HepG2 (cell line): ENCODE data around the gene LAMTOR2. TPM values are rescaled to one million over a fixed set of nuclear protein-coding genes. Genes with fewer than 3 reads are reported as not detected.

ENCODE experiments used
- ARNT2 ChIP-seq: sonication (generic); formaldehyde crosslinking; IDR thresholded peaks from 2 replicates; pipeline ENCODE4 v1.8.0; 2022; ENCODE audit warnings: mild to moderate bottlenecking, low read depth, missing genetic modification reagents, moderate library complexity
- ELF3 ChIP-seq: IDR thresholded peaks from 2 replicates; pipeline ENCODE4 v1.6.1; 2016; ENCODE audit warnings: missing genetic modification reagents, missing compliant biosample characterization
- ELF4 ChIP-seq: sonication (generic); formaldehyde crosslinking; IDR thresholded peaks from 2 replicates; pipeline ENCODE4 v1.5.0; 2020; ENCODE audit warnings: missing genetic modification reagents, mild to moderate bottlenecking, moderate library complexity, borderline replicate concordance
- GABPB1 ChIP-seq: IDR thresholded peaks from 2 replicates; pipeline ENCODE4 v1.6.1; 2016; ENCODE audit warnings: mild to moderate bottlenecking, missing genetic modification reagents, moderate library complexity, missing compliant biosample characterization
- MLLT10 ChIP-seq: sonication (generic); formaldehyde crosslinking; IDR thresholded peaks from 2 replicates; pipeline ENCODE4 v1.4.0; 2020; ENCODE audit warnings: missing genetic modification reagents
- POLR2A ChIP-seq, 2 experiments: IDR thresholded peaks; 2 replicates each; pipeline ENCODE4 v1.6.1; 2011; ENCODE audit warnings: low read depth in 2 of 2, low read length in 2 of 2, mild to moderate bottlenecking in 1 of 2, moderate library complexity in 1 of 2; ENCODE audit not compliant: insufficient read depth in 1 of 2
- SNAPC4 ChIP-seq: sonication (generic); formaldehyde crosslinking; IDR thresholded peaks from 2 replicates; pipeline ENCODE4 v1.4.0; 2020; ENCODE audit warnings: mild to moderate bottlenecking, missing genetic modification reagents
- SNRNP70 ChIP-seq: fragments of 200-400 bp; formaldehyde crosslinking; IDR thresholded peaks from 2 replicates; pipeline ENCODE4 v1.6.1; 2017; ENCODE audit warnings: mild to moderate bottlenecking, low read depth, low read length, moderate library complexity
- ZBTB4 ChIP-seq: sonication (generic); formaldehyde crosslinking; IDR thresholded peaks from 2 replicates; pipeline ENCODE4 v1.4.0; 2020; ENCODE audit warnings: missing genetic modification reagents, mild to moderate bottlenecking, borderline replicate concordance
- ZMAT5 ChIP-seq: sonication (generic); formaldehyde crosslinking; IDR thresholded peaks from 2 replicates; pipeline ENCODE4 v1.5.0; 2020; ENCODE audit warnings: mild to moderate bottlenecking, low read depth, missing genetic modification reagents, borderline replicate concordance
- ZNF138 ChIP-seq: sonication (generic); formaldehyde crosslinking; IDR thresholded peaks from 2 replicates; pipeline ENCODE4 v1.5.0; 2020; ENCODE audit warnings: mild to moderate bottlenecking, low read depth, missing genetic modification reagents
- ZNF207 ChIP-seq: fragments of 450-650 bp; IDR thresholded peaks from 2 replicates; pipeline ENCODE4 v1.6.1; 2016; ENCODE audit warnings: antibody characterized with exemption, borderline replicate concordance
- ZNF234 ChIP-seq: sonication (generic); formaldehyde crosslinking; conservative IDR thresholded peaks from 2 replicates; pipeline ENCODE4 v1.5.1; 2020; ENCODE audit warnings: mild to moderate bottlenecking, missing genetic modification reagents
- ZNF30 ChIP-seq: sonication (generic); formaldehyde crosslinking; IDR thresholded peaks from 2 replicates; pipeline ENCODE4 v1.5.0; 2020; ENCODE audit warnings: mild to moderate bottlenecking, missing genetic modification reagents
- ZNF720 ChIP-seq: sonication (generic); formaldehyde crosslinking; IDR thresholded peaks from 2 replicates; pipeline ENCODE4 v1.4.0; 2020; ENCODE audit warnings: missing genetic modification reagents
- ZNF773 ChIP-seq: sonication (generic); formaldehyde crosslinking; IDR thresholded peaks from 2 replicates; pipeline ENCODE4 v1.4.0; 2020; ENCODE audit warnings: missing genetic modification reagents, borderline replicate concordance
- ZNF839 ChIP-seq: sonication (generic); formaldehyde crosslinking; IDR thresholded peaks from 2 replicates; pipeline ENCODE4 v1.4.0; 2020; ENCODE audit warnings: missing genetic modification reagents, mild to moderate bottlenecking, borderline replicate concordance
- polyA plus RNA-seq, 8 experiments: library from polyadenylated mRNA; depleted of rRNA in 3 of 8; stranded (reverse) in 7 of 8; unstranded in 1 of 8; fragments of >200 nt; fragmentation: Illumina TruSeq in 4 of 8; extraction: Trizol in 4 of 8; gene quantifications; 2 replicates each; pipeline versions ENCODE4 v1.2.1 to v1.2.3, GENCODE V29; 2011 to 2016; ENCODE audit warnings: low read depth in 4 of 8, missing spikeins in 1 of 8, mixed read lengths in 1 of 8; ENCODE audit not compliant: insufficient read depth in 1 of 8
- total RNA-seq, 5 experiments: library from RNA; depleted of rRNA; stranded (reverse); fragments of >200 nt; fragmentation: Illumina TruSeq; extraction: Trizol; gene quantifications; 2 replicates each; pipeline ENCODE4 v1.2.3, GENCODE V29; 2016; ENCODE audit warnings: low read depth in 1 of 5
- TF ChIP-seq, protein P1 (sequence below): sonication (generic); formaldehyde crosslinking; IDR thresholded peaks from 2 replicates; pipeline ENCODE4 v1.4.0; 2020; ENCODE audit warnings: mild to moderate bottlenecking, missing genetic modification reagents

LAMTOR2 gene
- total and polyA plus RNA-seq, 2 of the 13 experiments (the other 11 are each of a cell fraction or from before 2014, with no cell fraction given), result 36.5 to 66.4 TPM

GRCh38 chr1:156082309-156083091, 27.9 kb downstream of the LAMTOR2 start, which contains the start of gene MEX3A (continued):
- 0 out of 2 replicates have a peak, but pooled peaks have one; percentile 29 for TF ChIP-seq SNAPC4
- no peak for TF ChIP-seq ZNF720 (CRISPR knock-in tag)
- no peak; the same call in 1 of the 2 replicates for TF ChIP-seq ARNT2 (CRISPR knock-in tag)
- no peak for TF ChIP-seq ZNF234 (CRISPR knock-in tag)
- peak; percentile 59; the same call in 1 of the 2 replicates for TF ChIP-seq ELF4 (CRISPR knock-in tag)
- TF ChIP-seq SNRNP70, result no peak
- TF ChIP-seq ELF3, result no peak
- no peak for TF ChIP-seq ZNF773 (CRISPR knock-in tag)
- no peak for TF ChIP-seq ZBTB4 (CRISPR knock-in tag)
- no peak for TF ChIP-seq ZNF207
- TF ChIP-seq ZMAT5 (CRISPR knock-in tag), result no peak
- TF ChIP-seq MLLT10 (CRISPR knock-in tag), result no peak
- TF ChIP-seq ZNF138 (CRISPR knock-in tag), result no peak
- TF ChIP-seq GABPB1 (CRISPR knock-in tag), result peak; percentile 80
- TF ChIP-seq ZNF839 (CRISPR knock-in tag), result 0 out of 2 replicates have a peak, but pooled peaks have one; percentile 5
- no peak for TF ChIP-seq ZNF30 (CRISPR knock-in tag)
- TF ChIP-seq, protein P1, sequence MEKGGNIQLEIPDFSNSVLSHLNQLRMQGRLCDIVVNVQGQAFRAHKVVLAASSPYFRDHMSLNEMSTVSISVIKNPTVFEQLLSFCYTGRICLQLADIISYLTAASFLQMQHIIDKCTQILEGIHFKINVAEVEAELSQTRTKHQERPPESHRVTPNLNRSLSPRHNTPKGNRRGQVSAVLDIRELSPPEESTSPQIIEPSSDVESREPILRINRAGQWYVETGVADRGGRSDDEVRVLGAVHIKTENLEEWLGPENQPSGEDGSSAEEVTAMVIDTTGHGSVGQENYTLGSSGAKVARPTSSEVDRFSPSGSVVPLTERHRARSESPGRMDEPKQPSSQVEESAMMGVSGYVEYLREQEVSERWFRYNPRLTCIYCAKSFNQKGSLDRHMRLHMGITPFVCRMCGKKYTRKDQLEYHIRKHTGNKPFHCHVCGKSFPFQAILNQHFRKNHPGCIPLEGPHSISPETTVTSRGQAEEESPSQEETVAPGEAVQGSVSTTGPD (CRISPR knock-in tag), result no peak
- peak; percentile 21 to 45; a peak in 2 of 4 replicates for TF ChIP-seq POLR2A (IDR thresholded peaks at IDR 0.05; ENCODE audit: insufficient read depth in 1 of 2, low read depth in 2 of 2, low read length in 2 of 2)
